Ureter (tissue), 1 donor: ENCODE data around the gene IL1RAPL2. TPM values are rescaled to one million over a fixed set of nuclear protein-coding genes. Genes with fewer than 3 reads are reported as not detected.

ENCODE experiments used
- DNase-seq: peaks from one replicate; pipeline ENCODE4 v3.0.0-alpha.2; 2020; ENCODE audit warnings: low spot score
- total RNA-seq: library from RNA; stranded (reverse); gene quantifications from one replicate; pipeline ENCODE4 v1.2.4, GENCODE V29; 2023
- donor health status: DM: yes; HTN: yes; CAD: no.

The IL1RAPL2 gene
- total RNA-seq, 1 donor from 2014 or later, result 8.3 TPM

- no peak for DNase-seq
Measured at GRCh38 chrX:105461016-105461415, 895.0 kb downstream of the IL1RAPL2 start.

- DNase-seq, result no peak
Measured at GRCh38 chrX:105462186-105462585, 896.2 kb downstream of the IL1RAPL2 start.

- DNase-seq, result no peak
Measured at GRCh38 chrX:105463473-105463872, 897.5 kb downstream of the IL1RAPL2 start.

- DNase-seq, result no peak
Measured at GRCh38 chrX:105464618-105465017, 898.6 kb downstream of the IL1RAPL2 start.

- no peak for DNase-seq
Measured at GRCh38 chrX:105468741-105469140, 902.7 kb downstream of the IL1RAPL2 start.

DNA sequence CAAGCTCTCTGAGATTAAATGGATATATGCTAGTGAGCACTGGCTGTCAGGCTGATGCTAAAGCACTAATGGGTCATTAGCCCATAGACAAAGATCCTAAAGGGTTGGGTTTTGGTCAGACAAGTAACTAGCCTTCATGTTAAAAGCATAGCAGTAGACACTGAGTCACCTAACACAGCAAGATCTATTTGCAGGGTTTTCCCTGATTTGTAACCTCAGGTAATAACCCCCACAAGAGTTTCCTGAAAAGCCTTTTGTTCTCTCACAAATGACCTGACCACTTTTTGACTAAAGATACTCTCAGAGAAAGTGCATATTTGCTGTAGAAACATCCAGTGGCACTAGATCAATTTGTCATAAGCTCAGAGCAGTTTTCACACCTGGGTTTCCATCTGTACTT, 905.6 kb downstream of the IL1RAPL2 start:
- DNase-seq, result no peak

GRCh38 chrX:105475801-105476200, 909.8 kb downstream of the IL1RAPL2 start:
- DNase-seq, result no peak

GRCh38 chrX:105477351-105477750, 911.4 kb downstream of the IL1RAPL2 start:
- no peak for DNase-seq

DNA sequence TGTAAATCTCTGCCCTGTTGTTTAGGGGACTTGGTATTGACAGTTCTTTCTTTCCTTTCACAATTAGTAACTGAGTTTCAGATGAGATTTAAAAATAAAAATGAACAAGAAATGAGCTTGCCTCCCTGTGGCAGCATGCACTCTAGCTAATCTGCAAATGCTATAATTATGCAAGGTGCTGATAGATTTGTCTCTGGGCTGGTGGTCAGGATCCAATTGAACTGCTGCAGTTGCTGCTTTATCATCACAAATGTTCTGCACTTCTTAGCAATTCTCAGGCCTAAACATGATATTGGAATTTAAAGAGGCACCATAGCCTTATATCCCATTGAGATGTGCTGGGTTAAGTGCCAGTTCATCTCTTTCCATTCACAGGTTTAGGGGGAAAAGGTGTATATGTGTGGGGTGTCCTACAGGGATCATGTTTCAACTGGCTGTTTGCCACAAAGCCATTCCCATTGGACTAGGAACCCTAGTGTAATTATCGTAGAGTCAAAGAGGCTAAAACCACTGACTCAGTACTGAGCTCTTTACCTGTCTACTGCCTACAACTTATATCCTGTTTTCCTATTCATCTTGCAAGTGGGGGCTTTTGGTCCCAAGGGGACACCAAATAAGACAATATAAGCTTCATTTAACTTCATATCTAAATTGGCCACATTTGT, 914.8 kb downstream of the IL1RAPL2 start:
- no peak for DNase-seq

GRCh38 chrX:105483011-105483410, 917.0 kb downstream of the IL1RAPL2 start:
- DNase-seq, result no peak

- no peak for DNase-seq
Measured at GRCh38 chrX:105488716-105489115, 922.7 kb downstream of the IL1RAPL2 start.

GRCh38 chrX:105495376-105495775, 929.4 kb downstream of the IL1RAPL2 start:
- DNase-seq, result no peak

DNA sequence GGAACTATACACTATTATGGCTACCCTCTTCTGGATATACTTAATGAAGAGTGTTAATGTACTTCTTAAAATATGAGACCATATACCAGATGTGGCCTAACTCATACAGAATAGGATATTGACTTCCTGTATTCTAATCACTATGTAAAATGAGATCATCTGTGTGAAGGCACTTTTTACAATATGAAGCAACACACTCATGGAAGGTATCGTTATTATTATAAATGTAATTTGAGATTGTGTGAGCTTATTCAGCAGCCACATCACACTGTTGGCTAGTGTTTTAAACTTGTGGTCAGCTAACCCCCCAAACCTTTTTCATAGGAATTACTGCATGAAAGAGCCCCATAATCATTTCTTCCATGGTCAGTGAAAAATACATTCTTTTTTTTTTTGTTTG, 936.3 kb downstream of the IL1RAPL2 start:
- DNase-seq, result no peak

- DNase-seq, result no peak
Measured at GRCh38 chrX:105515561-105515960, 949.6 kb downstream of the IL1RAPL2 start.

- DNase-seq, result no peak
Measured at GRCh38 chrX:105526431-105526830, 960.4 kb downstream of the IL1RAPL2 start.

DNA sequence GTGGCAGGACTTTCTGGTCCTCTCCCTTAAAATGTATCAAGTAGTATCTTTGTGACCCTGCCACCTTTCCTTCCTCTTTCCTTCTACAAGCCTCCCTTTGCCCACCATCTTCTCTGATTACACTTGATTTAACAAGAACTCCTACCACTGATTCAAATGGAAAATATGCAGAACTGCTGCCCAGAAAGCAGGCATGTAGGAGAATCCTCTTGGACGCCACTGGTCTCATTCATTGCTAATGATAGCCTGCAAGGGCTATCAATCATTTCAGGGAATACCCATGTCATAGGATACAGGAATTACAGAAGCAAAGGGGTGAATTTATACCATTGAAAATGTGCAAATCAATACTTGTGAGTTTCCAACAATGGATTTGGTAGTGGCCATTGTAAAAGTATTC, 961.8 kb downstream of the IL1RAPL2 start:
- DNase-seq, result no peak

DNA sequence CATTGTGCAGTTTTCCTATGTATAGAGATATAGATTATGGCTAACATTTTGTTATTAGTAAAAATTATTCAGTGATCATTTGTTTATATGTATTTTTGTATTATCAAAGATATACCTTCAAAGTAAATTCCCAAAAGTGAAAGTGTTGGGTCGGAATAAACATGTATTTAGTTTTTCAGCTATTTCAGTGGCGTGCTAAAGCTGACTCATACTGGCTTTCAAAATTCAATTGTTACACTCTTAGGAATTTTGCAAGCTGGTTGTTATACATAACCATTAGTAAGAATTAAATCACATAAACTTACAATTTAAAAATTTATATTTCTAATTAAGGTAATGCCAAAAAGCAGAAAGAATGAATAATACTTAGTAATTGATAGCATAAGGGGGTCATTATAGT, 968.0 kb downstream of the IL1RAPL2 start:
- DNase-seq, result no peak

GRCh38 chrX:105543283-105543682, 977.3 kb downstream of the IL1RAPL2 start:
- DNase-seq, result no peak

DNA sequence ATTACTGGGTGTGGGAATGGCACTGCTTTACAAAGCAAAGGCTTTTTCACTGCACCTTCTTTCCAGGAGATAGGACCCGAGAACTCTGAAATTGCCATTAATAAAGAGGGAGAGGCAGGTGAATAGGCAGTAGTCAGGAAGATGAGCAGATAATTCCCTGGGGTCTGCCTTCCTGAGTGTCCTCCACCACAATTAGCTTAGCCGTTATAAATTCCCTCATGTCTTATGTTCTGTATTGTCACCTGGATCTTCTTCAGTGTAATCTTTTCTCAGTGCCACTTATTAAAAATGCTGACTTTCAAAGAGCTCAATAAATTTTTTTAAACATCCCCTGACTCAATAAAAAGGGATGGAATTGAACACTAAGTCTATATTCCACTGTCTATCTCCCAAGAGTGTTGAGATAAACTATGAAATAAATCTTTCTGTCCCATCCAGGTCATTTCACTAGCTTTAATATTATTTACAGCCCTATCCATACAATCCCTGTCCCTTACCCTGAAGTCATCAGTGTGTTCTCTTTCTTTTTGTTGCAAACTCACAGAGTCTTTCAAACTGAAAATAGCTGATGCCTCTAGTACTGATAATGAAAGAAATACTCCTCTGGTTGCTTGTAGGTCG, 984.2 kb downstream of the IL1RAPL2 start:
- DNase-seq, result no peak

DNA sequence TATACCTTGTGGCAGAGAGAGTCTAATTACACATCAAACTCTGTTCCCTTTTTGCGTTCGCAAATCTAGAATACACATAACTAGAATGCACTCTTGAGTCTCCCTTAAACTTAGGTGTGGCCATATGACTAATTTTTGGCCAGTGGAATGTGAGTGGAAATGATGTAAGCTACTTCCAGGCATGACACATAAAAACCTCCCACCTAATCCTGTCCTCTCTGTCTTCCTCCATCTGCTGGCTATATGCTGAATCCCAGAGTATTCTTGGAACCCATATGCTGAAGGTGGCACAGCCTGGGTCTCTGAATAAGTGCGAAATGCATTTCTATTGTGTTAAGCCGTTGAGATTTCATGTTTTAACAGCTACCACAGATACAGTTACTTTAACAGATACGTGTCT, 986.4 kb downstream of the IL1RAPL2 start:
- no peak for DNase-seq

DNA sequence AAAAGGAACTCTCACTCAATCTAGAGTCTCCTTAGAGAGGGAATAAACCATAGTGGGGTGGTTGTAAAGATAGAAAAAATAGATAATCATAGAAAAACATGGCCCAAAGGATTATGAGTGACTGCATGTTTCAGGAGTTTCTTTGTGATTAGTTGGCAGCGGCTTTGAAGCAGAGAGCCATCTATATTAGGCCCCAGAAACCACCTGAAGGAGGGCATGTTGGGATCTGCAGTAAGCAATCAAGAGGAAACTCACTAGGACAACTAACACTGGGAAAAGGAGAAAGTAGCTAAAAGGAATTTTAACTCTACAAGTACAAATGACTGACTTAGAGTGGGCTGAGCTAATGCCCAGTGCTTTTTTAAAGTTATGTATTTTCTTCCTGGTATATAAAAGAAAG, 987.1 kb downstream of the IL1RAPL2 start:
- no peak for DNase-seq

DNA sequence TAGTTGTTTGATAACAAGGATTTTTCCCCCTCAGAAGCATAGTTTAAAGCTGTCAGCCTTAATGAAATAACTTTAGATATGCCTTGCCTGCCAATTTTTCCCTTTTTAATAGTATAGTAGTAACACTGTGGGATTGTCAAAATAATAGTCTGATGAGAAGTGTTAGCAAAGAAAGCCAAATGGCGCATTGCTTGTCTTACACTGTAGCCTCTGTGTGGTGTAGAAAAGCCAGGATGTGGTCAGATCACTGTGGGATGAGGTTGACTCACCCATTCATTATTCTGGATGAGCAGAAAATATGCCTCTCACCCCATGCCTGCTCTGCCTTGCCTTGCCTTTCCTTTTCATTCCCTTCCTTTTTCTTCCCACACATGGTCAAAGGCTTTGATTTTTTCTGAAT, 998.5 kb downstream of the IL1RAPL2 start:
- DNase-seq, result no peak

GRCh38 chrX:105565856-105566255, 999.9 kb downstream of the IL1RAPL2 start:
- DNase-seq, result no peak

DNA sequence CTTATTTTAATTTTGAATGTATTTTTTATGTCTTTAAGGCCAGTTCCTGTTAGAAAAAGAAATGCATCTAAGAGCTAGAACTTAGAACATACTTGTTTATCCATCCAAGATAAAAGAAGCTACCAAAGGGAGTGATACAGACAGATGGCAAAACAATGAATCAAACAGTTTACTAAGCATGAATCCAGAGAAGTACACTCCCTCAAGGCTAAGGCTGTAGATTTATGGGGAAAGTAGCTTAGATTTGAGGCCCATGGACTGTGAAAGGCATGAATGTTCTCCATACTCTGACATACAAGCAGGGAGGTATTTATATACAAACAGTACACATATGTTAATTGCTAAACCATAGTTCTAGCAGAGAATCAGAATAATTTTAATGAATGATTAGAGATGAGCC, 1001.1 kb downstream of the IL1RAPL2 start:
- no peak for DNase-seq
